IMR-90 (cell line): Measurements from ENCODE around the gene FGR. TPM values are rescaled to one million over a fixed set of nuclear protein-coding genes. Genes with fewer than 3 reads are reported as not detected.
A peak's percentile ranks its signal among the peaks of the same experiment; 100 is the strongest.

Source experiments
- ATAC-seq: fragments of 200-7000 bp; cut with Tn5 transposase; 2 replicates; pipeline ENCODE4 v1.9.1; 2020; ENCODE audit warnings: low read depth, mild to moderate bottlenecking, moderate library complexity
- BruUV-seq: library from RNA; stranded (reverse); fragments of 400-500 nt; replicated peaks from 2 replicates; lab custom pipeline; 2021; lab: Mats Ljungman, UMichigan
- CTCF ChIA-PET: fragments of 300-600 bp; formaldehyde crosslinking; extraction: SDS; loops from one replicate; lab custom pipeline; 2021; ENCODE audit warnings: antibody characterized with exemption; lab: Yijun Ruan, JAX
- POLR2A ChIA-PET: fragments of 300-600 bp; sonication (Branson Sonifier 250); formaldehyde crosslinking; loops from one replicate; lab custom pipeline; 2022; ENCODE audit warnings: antibody characterized with exemption; ENCODE audit not compliant: unreplicated experiment; lab: Charles Lee
- DNase-seq: peaks from one replicate; pipeline ENCODE4 v3.0.0; 2013
- H2AFZ ChIP-seq: replicated peaks from 2 replicates; pipeline ENCODE3; 2013; ENCODE audit warnings: low read length, mild to moderate bottlenecking; ENCODE audit not compliant: poor library complexity
- H2AK5ac ChIP-seq: 2 replicates; pipeline ENCODE4 v1.6.1; 2013; ENCODE audit warnings: low read depth, low read length, inconsistent platforms
- H2AK9ac ChIP-seq: replicated peaks from 2 replicates; pipeline ENCODE3; 2013; ENCODE audit warnings: mild to moderate bottlenecking, low read depth, low read length, moderate library complexity; ENCODE audit not compliant: poor library complexity
- H2BK120ac ChIP-seq: 2 replicates; pipeline ENCODE4 v1.6.1; 2013; ENCODE audit warnings: low read depth, low read length, inconsistent platforms
- H2BK15ac ChIP-seq: 3 replicates; pipeline ENCODE4 v1.6.1; 2013; ENCODE audit warnings: low read depth, low read length, inconsistent platforms
- H2BK20ac ChIP-seq: 2 replicates; pipeline ENCODE4 v1.6.1; 2013; ENCODE audit warnings: low read depth, mild to moderate bottlenecking, inconsistent platforms, low read length, moderate library complexity
- H2BK5ac ChIP-seq: 2 replicates; pipeline ENCODE4 v1.6.1; 2013; ENCODE audit warnings: mild to moderate bottlenecking, low read depth, low read length, inconsistent platforms; ENCODE audit not compliant: poor library complexity, severe bottlenecking
- H3K14ac ChIP-seq: replicated peaks from 2 replicates; pipeline ENCODE4 v1.6.1; 2013; ENCODE audit warnings: low read depth, low read length, inconsistent platforms
- H3K18ac ChIP-seq: 2 replicates; pipeline ENCODE4 v1.6.1; 2013; ENCODE audit warnings: low read depth, low read length, control low read depth
- H3K23ac ChIP-seq: 2 replicates; pipeline ENCODE4 v1.6.1; 2013; ENCODE audit warnings: low read depth, low read length, inconsistent platforms
- H3K27ac ChIP-seq: 2 replicates; pipeline ENCODE4 v1.5.1; 2013; ENCODE audit warnings: mild to moderate bottlenecking, control low read depth, low read length; ENCODE audit not compliant: insufficient read depth
- H3K27me3 ChIP-seq: 2 replicates; pipeline ENCODE4 v1.6.1; 2013; ENCODE audit warnings: low read length; ENCODE audit not compliant: control insufficient read depth, insufficient read depth
- H3K36me3 ChIP-seq: 2 replicates; pipeline ENCODE4 v1.6.1; 2013; ENCODE audit warnings: low read length, mixed read lengths; ENCODE audit not compliant: control insufficient read depth, insufficient read depth
- H3K4ac ChIP-seq: 2 replicates; pipeline ENCODE4 v1.6.1; 2013; ENCODE audit warnings: low read depth, low read length, inconsistent platforms
- H3K4me1 ChIP-seq: 2 replicates; pipeline ENCODE4 v1.6.1; 2013; ENCODE audit warnings: low read length, mixed read lengths; ENCODE audit not compliant: control insufficient read depth, insufficient read depth
- H3K4me2 ChIP-seq: 2 replicates; pipeline ENCODE4 v1.6.1; 2013; ENCODE audit warnings: low read depth, mild to moderate bottlenecking, control low read depth, low read length, moderate library complexity
- H3K4me3 ChIP-seq: 2 replicates; pipeline ENCODE4 v1.5.1; 2013; ENCODE audit warnings: low read depth, mild to moderate bottlenecking, control low read depth, low read length, moderate library complexity; ENCODE audit not compliant: insufficient read depth
- H3K56ac ChIP-seq: 2 replicates; pipeline ENCODE4 v1.6.1; 2013; ENCODE audit warnings: low read length, inconsistent platforms; ENCODE audit not compliant: insufficient read depth; ENCODE audit errors: extremely low read depth
- H3K79me1 ChIP-seq, 2 experiments: 2 replicates each; pipeline ENCODE4 v1.6.1; 2013; ENCODE audit warnings: low read length in 2 of 2, inconsistent platforms in 1 of 2, low read depth in 1 of 2
- H3K9ac ChIP-seq: 2 replicates; pipeline ENCODE4 v1.6.1; 2013; ENCODE audit warnings: low read depth, low read length, control low read depth
- H3K9me1 ChIP-seq: 2 replicates; pipeline ENCODE4 v1.6.1; 2013; ENCODE audit warnings: low read length, inconsistent platforms; ENCODE audit not compliant: insufficient read depth
- H3K9me3 ChIP-seq: 2 replicates; pipeline ENCODE4 v1.6.1; 2013; ENCODE audit warnings: low read length; ENCODE audit not compliant: control insufficient read depth, insufficient read depth
- H4K20me1 ChIP-seq: 2 replicates; pipeline ENCODE4 v1.6.1; 2013; ENCODE audit warnings: low read length, inconsistent platforms; ENCODE audit not compliant: insufficient read depth
- H4K5ac ChIP-seq: 2 replicates; pipeline ENCODE4 v1.6.1; 2013; ENCODE audit warnings: mild to moderate bottlenecking, low read depth, low read length, control low read depth
- H4K8ac ChIP-seq, 2 experiments: 2 replicates each; pipeline ENCODE4 v1.6.1; 2013; ENCODE audit warnings: low read depth in 2 of 2, low read length in 2 of 2, control low read depth in 1 of 2, inconsistent platforms in 1 of 2
- H4K91ac ChIP-seq: 2 replicates; pipeline ENCODE4 v1.6.1; 2013; ENCODE audit warnings: low read depth, low read length, inconsistent platforms; ENCODE audit not compliant: insufficient read depth
- CHD1 ChIP-seq: IDR thresholded peaks from 2 replicates; pipeline ENCODE4 v1.6.1; 2012; ENCODE audit warnings: low read depth, low read length, improper control_type of control experiment
- RFX5 ChIP-seq: IDR thresholded peaks from 2 replicates; pipeline ENCODE4 v1.8.0; 2012; ENCODE audit warnings: low read depth, mild to moderate bottlenecking, low read length, moderate library complexity
- WGBS, 2 experiments: methylation state at CpG; one replicate each; pipeline versions ENCODE4 v1.1.5 to v1.1.7; 2013; ENCODE audit warnings: missing lambda C conversion rate in 2 of 2; ENCODE audit not compliant: insufficient read length in 1 of 2; ENCODE audit errors: extremely low coverage in 2 of 2; 5-methylcytosine and 5-hydroxymethylcytosine counted together
- dilution Hi-C: fragments of 300-500 bp; cut with HindIII; formaldehyde crosslinking; loops from one replicate; pipeline ENCODE4 v1.14.3; 2018; ENCODE audit warnings: low sequenced_read_pairs; ENCODE audit not compliant: unreplicated experiment
- in situ Hi-C: fragments of 300-500 bp; cut with MboI; formaldehyde crosslinking; loops from 3 replicates; pipeline ENCODE4 v1.14.3; 2019; ENCODE audit warnings: low sequenced_read_pairs, inconsistent platforms, mixed read lengths
- intact Hi-C: fragments of 100-400 bp; cut with micrococcal nuclease; formaldehyde crosslinking; loops from 2 replicates; pipeline ENCODE4 v1.10.0; 2022
- polyA plus RNA-seq, 3 experiments: library from polyadenylated mRNA; depleted of rRNA; stranded (reverse); fragments of >200 nt; gene quantifications; 2 replicates each; pipeline ENCODE4 v1.2.3, GENCODE V29; 2012; ENCODE audit warnings: low replicate concordance in 1 of 3
- total RNA-seq: library from RNA; depleted of rRNA; stranded (reverse); fragments of >200 nt; gene quantifications from 2 replicates; pipeline ENCODE4 v1.2.3, GENCODE V29; 2012

The FGR gene
- total and polyA plus RNA-seq, 2 of the 4 experiments (the other 2 are of a cell fraction), result not detected

DNA sequence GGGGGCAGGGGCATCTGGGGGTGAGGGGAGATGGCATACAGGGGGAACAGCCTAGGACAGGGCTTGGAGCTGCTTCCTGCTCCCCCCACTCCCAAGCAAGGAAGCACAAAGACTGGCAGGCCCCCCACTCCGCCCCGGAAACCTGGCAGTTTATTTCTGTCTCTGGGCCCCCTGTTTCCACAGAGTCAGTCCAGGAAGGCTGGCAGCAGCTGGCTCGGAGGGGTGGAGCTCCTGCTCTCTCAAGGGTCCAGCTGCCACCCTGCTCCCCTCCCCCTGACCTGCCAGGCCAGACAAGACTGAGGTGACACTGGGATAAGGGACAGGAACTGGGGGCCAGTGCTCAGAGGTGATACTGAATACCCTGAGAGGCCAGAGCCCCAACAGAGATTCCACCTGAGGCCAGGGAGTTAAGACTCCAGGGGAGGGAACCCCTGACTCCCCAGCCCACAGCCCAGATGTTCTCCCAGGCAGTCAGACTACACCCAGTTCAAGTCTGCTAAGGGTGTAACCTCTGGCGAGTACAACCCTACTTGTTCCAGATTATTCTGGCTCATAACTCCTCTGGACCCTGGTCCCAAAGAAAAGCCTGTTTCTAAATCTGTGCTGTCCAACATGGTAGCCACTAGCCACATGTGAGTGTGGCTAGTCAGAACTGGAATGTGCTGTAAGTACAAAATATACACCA lies 57.3 kb downstream of the FGR start:
- Histone ChIP-seq H3K4me1 (peaks cover 35% of the 10 kb centered on the region), H3K27me3 (no peaks in the 10 kb centered on the region), H4K5ac (no peak overlapping the region), H2BK15ac (no peak overlapping the region), H3K56ac (no peak overlapping the region), H4K20me1 (peaks cover 44% of the 10 kb centered on the region), H2BK120ac (no peak overlapping the region), H3K4me3 (no peak overlapping the region), H3K4ac (peak overlapping the region; percentile 45; the same call in 1 of the 2 replicates), H3K9ac (no peak overlapping the region), H2AK5ac (no peak overlapping the region), H3K23ac (no peak overlapping the region), H3K18ac (no peak overlapping the region), H3K36me3 (peaks cover 1% of the 10 kb centered on the region; the same call in 1 of the 2 replicates), H3K9me3 (no peaks in the 10 kb centered on the region), H2BK5ac (no peak overlapping the region), H3K27ac (no peak overlapping the region), H3K79me1 (peaks cover 41 to 80% of the 10 kb centered on the region in 2 experiments), H3K14ac (no peak overlapping the region), H3K9me1 (peaks cover 25% of the 10 kb centered on the region), H2AFZ (no peak overlapping the region), H3K4me2 (no peak overlapping the region), H2BK20ac (no peak overlapping the region), H4K8ac (no peak overlapping the region), H2AK9ac (no peak overlapping the region), H4K91ac (no peak overlapping the region; the same call in 1 of the 2 replicates)
- no peak for ATAC-seq
- CTCF ChIA-PET, result no interaction called here
- intact Hi-C loops, result no loop called here
- in situ Hi-C loops, result no loop called here
- WGBS, 2 experiments, result 60% methylated on average over 1 of the region's 4 CpGs; no CpG with 5 or more reads in 1 of the 2 experiments
- POLR2A ChIA-PET, result no interaction called here
- no peak for DNase-seq
- dilution Hi-C loops, result no loop called here
- no peak for TF ChIP-seq RFX5
- TF ChIP-seq CHD1, result no peak
- no TSS peak for BruUV-seq
